Activated CD8-positive, alpha-beta memory T cell treated with anti-CD3 and anti-CD28 coated beads for 36 hours (primary cell): ENCODE data around the gene LCTL. TPM values are rescaled to one million over a fixed set of nuclear protein-coding genes. Genes with fewer than 3 reads are reported as not detected.

Source experiments
- CTCF ChIA-PET: fragments of 350-600 bp; sonication (Branson Sonifier 250); formaldehyde crosslinking; loops from one replicate; lab custom pipeline; 2021; ENCODE audit warnings: antibody characterized with exemption; lab: Charles Lee
- POLR2A ChIA-PET: fragments of 350-600 bp; sonication (Branson Sonifier 250); formaldehyde crosslinking; loops from one replicate; lab custom pipeline; 2021; ENCODE audit warnings: antibody characterized with exemption; lab: Charles Lee
- total RNA-seq, 2 experiments: library from RNA; stranded (reverse); gene quantifications; one replicate each; pipeline ENCODE4 v1.2.3, GENCODE V29; 2021

LCTL gene
- total RNA-seq, 2 experiments from 2014 or later = not detected

DNA sequence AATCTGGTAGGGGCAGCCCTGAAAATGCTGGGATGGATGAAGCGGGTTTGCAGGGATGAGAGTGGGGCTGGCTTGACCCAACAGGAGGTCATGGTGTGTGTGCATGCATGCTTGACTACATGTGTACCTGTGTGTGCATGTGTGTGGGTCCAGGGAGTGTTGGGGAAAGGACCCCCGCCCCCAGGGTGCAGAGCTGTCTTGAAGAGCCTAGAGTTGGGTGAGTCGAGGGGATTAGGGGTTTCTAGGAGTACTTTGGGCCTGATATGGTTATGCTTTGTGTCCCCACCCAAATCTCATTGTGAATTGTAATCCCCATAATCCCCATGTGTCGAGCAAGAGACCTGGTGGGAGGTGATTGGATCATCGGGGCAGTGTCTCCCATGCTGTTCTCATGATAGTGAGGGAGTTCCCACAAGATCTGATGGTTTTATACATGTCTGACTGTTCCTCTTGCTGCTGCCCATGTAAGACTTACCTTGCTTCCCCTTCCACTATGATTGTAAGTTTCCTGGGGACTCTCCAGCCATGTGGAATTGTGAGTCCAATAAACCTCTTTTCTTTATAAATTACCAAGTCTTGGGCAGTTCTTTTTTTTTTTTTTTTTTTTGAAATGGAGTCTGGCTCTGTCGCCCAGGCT, 5.2 kb upstream of the LCTL start:
- ChIA-PET CTCF (no interaction called here), POLR2A (no interaction called here)

DNA sequence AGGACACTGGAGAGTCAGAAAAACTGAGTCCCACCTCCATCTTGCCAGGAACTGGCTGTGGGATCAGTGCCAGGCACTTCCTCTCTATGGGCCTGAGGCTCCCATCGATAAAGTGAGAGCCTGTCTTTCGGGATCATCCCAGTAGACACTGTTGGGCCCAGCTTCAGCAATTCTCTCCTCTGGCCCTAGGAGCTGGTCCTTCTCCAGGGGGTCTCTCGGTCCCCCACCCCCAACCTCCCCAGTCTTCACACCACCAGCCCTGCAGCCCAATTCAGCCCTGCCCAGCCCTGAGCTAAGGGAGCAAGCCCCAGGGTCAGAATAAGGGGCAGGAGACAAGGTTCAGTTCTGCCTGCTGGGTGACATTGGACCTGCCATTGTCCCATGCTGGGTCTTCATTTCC, 4.5 kb upstream of the LCTL start:
- ChIA-PET CTCF (no interaction called here), POLR2A (no interaction called here)

DNA sequence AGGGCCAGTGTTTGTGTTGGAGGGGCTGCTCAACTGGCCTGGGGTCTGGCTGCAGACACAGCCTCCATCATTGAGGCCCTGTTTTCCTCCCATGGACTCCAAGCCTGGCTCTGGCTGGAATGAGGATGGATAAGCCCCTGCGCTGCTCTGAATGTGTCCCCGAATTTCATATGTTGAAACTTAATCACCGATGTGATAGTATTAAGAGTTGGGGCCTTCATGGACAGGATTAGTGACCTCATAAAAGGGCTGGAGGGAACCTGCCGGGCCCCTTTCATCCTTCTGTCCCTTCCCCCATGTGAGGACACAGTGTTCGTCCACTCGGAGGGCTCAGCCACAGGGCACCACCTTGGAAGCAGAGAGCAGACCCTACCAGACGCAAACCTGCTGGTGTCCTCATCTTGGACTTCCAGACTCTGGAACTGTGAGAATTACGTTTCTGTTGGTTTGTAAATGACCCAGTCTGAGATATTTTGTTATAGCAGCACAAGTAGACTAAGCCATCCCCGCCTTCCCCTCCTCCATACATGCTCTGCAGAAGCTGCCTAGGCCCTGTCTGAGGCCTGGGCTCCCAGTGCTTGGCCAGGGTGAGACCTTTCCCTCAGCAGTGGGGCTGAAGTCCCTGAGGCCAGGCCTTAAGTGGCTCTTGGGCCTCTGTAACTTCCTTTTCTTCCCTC, 3.8 kb upstream of the LCTL start:
- ChIA-PET CTCF (no interaction called here), POLR2A (no interaction called here)

DNA sequence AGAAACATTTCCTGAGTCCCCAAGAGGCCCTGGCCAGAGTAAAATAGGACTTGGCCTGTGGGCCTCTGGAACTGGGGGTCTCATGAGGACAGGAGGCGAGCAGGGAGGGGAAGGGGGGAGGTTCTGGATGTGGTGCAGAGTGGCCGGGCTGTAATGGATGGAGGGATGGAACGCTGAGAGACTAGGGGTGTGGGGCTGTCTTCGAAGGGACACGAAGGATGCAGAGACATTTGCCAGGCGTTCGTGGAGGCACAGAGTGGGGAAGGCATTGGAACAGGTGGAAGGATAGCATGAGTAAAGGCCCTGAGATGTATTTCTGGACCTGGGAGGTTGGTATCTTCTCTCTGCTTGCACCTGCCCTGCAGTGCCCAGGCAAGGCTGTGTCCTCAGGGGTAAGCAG, 2.1 kb upstream of the LCTL start:
- ChIA-PET CTCF (interaction anchor here (0.8 to 2.0 kb wide), 3 partner anchors 9 to 11 kb away, joined by 3 to 7 read pairs (median 6); no protein-coding TSS in a partner anchor), POLR2A (no interaction called here)

DNA sequence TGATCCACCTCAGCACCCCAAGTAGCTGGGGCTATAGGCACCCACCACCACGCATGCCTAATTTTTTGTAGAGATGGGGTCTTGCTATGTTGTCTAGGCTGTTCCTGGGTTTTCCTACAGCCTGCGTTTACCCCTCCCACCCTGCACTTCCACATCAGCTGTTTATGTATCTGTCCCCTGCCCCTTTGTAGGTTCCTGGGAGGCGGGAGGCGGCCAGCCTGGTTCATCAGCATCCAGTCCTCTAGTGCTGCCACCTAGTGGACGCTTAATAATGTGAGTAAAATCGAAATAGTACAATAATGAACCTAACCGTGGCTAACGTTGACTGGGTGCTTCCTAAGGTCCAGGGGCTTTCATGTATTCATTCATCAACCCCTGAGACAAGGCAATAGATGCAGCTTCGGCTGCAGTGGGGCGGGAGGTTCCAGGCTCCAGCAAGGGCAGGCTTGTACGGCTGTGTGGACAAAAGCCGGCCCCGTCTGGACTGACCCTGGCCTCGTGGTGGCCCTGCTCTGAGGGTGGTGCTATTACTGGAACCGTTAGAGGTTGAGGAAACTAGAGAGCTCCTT, 1.2 kb upstream of the LCTL start:
- ChIA-PET POLR2A (interaction anchor here (0.7 kb wide), 1 partner anchor 208 kb away, joined by 6 read pairs; no protein-coding TSS in a partner anchor), CTCF (interaction anchor here (0.8 to 2.0 kb wide), 3 partner anchors 9 to 12 kb away, joined by 3 to 7 read pairs (median 6); no protein-coding TSS in a partner anchor)

DNA sequence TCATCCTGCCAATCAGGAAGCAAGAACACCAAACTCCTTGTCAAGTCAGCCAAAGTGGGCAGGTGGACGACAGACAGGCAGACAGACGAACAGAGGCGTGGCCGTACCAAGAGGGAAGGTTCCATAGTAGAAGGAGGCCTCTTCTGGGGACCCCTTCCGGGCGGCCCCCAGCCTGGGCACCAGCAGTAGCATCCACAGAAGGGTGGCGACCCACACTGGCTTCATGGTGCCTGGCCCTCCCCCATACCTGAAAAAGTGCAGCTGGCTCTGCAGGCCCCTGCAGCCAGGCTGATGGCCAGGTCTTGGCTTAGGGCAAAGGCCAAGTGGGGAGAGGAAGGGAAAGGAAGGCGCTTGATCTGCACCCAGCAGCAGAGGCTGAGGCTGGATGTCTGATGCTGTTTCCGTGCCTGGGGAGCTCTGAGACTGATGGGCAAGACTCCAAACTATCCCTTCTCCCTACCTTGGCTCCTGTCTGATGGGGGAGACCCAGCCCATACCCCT, 607 bp downstream of the LCTL start:
- CTCF ChIA-PET = interaction anchor here (1.3 kb wide), 1 partner anchor 11 kb away, joined by 4 read pairs; no protein-coding TSS in a partner anchor
- POLR2A ChIA-PET = no interaction called here

DNA sequence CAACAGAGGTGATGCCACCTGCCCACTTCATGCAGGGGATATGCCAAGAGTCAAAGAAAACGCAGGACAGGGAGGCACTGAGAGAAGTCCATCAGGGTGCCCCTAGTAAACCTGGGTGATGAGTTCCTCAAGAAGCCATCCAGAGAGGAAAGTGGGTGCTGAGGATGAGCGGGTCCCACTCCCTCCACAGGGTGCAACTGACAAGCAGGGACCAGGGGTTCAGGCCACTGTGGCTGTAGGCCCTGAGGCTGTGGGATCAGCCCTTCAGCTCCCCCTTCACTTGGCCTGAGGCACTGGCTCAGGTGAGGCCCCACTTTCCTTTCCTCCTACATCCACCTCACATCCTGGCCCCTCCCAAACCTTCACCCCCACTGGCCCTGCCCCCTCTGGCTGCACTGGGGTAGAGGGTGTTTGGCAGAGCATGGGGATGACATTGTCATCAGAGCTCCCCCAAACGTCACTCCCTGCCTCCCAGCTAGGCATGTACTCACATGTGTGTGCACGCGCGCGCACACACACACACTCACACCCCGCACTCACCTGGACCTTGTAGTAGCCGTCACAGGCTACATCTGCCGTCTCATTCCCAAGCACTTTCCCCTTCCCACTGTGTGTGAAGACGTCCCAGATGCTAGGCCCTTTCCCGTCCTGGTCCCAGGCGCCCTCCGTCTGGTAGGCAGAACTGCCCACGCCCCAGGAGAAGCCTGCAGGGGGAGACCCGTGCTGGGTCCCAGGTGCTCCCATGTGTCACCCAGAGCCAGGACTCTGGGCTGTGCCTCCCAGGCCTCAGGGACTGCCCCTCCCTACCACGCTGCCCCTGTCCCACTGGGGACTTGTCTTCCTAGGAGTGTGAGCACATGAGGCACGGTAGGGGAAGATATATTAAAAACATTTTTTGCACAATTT, 1.4 kb downstream of the LCTL start:
- CTCF ChIA-PET = no interaction called here
- POLR2A ChIA-PET = no interaction called here

DNA sequence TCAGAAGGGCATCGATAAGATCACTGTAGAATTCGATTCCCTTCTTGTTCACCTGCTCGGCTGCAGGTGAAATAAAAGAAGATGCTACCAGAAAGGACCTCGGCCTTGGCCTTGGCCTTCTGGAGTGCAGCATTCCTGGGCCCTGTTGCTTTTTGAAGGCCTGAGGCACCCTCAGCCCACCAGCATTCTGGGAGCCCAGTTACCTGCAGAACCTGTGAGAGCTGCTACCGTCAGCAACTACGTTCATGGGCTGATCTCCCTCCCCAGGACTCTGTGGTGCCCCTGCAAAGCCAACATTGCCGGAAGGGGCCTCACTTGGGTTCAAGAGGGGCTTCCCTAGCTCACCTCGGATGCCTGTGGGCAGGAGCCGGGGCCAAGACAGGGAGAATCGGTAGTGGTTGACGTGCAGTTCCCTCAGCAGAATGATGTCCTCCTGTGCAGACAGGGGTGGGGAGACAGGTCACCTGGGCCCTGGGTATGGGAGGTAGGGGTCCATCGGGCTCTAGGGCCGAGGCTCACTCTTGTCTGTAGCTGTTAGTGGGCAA, 2.2 kb downstream of the LCTL start:
- CTCF ChIA-PET = no interaction called here
- POLR2A ChIA-PET = no interaction called here

DNA sequence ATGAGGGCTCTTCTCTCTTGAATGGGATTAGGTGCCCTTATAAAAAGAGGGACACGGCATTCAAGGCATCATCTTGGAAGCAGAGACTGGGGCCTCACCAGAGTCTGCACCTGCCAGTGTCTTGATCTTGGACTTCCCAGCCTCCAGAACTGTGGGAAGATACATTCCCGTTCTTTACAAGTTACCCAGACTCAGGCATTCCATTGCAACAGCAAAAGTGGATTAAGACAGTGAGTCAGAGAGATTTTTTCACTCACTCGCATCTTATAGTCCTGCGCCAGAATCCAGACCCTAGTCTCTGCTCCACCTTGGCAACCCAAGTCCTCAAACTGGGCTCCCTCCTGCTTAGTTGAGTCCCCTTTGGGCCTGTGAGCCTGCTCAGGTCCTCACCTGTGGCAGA, 2.7 kb downstream of the LCTL start:
- ChIA-PET POLR2A (no interaction called here), CTCF (no interaction called here)

DNA sequence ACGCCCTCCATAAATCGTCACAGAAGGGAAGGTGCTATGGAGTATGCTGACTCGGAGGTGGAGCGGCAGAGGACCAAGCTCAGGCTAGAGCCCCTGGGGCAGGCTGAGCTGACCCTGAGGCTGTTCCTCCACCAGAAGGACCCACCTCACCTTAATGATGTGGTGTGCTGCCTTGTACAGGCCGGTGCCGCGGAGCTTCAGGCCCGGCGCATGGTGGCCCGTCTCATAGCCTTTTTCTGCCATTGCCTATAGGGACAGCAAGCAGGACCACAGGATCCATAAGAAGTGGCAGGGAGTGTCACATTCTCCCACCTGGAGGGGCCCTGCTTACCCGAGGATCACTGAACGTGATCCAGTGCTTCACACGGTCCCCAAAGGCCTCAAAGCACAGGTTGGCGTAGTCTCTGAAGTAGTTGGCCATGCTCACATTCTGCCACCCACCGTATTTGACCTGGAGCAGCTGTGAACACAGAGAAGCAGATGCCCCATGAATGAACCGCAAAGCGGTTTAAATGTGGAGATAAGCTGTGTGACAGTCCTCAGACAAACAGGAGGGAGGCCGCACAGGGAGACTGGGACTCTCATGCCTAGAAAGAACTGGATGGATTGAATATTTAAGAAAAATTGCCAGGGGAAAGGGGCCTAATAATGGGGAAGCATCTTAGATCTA, 4.8 kb downstream of the LCTL start:
- ChIA-PET POLR2A (no interaction called here), CTCF (no interaction called here)

DNA sequence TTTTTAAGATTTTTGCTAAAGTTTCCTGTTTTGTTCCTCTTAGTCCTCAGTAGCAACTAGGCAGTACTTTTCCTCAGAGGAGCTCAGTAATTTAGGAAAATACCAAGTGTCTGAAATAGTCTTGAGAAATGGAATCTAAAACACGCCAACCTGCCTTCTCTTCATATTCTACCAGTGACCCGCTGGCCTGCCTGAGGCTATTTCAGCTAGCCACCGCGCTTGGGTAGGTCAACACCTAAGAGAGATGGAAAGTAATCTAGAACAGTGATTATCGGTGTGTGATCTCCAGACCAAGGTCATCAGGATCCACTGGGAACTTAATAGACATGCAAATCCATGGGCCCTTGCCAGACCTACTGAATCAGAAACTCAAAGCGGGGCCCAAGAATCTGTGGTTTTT, 7.5 kb downstream of the LCTL start:
- ChIA-PET CTCF (interaction anchor here (1.5 kb wide), 1 partner anchor 9 kb away, joined by 6 read pairs; the partner anchor contains the start of gene LCTL), POLR2A (no interaction called here)

DNA sequence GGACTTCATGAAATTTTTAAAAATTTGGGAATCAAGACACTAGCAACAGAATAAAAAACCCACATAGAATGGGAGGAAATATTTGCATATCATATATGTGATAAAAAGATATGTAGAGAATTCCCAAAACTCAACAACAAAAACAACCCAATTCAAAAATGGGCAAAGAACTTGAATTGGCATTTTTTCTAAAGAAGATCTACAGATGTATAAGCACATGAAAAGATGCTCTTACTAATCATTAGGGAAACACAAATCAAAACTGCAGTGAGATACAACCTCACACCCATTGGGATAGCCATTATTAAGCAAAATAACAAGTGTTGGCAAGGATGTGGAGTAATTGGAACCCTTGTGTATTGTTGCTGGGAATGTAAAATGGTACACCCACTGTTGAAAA, 10.1 kb downstream of the LCTL start:
- CTCF ChIA-PET = no interaction called here

DNA sequence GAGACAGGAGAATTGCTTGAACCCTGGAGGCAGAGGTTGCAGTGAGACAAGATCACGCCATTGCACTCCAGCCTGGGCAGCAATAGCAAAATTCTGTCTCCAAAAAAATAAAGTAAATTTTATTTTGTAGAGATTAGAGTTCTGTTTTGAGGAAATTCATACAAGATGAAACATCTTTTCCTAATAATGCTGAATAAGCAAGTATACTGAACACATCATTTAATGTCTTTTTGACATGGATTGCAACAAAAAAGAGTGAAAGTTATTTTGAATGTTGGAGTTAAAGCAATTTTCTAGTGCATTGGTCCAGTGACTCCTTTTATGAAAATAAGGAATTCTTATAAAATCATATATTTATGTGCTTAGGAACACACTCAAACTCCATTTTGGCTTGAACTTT, 20.5 kb downstream of the LCTL start:
- POLR2A ChIA-PET = no interaction called here
- CTCF ChIA-PET = no interaction called here

More for the DNA sequence above, 10.1 kb downstream of the LCTL start:
- POLR2A ChIA-PET = no interaction called here

DNA sequence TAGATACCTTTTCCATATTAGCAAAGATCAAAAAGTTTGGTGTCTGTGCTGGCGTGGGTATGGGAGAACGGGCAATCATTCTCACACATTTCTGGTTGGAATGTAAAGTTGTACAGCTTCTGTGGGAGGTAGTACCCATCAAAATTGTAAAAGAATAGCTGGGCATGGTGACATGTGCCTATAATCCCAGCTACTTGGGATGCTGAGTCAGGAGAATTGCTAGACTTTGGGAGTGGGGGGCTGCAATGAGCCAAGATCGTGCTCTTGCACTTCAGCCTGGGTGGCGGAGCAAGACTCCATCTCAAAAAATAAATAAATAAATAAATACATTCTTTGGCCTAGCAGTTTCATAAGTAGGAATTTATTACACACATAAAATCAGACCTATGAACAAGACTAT, 22.9 kb downstream of the LCTL start:
- CTCF ChIA-PET = interaction anchor here (0.7 kb wide), 1 partner anchor 65 kb away, joined by 3 read pairs; no protein-coding TSS in a partner anchor
- POLR2A ChIA-PET = no interaction called here

DNA sequence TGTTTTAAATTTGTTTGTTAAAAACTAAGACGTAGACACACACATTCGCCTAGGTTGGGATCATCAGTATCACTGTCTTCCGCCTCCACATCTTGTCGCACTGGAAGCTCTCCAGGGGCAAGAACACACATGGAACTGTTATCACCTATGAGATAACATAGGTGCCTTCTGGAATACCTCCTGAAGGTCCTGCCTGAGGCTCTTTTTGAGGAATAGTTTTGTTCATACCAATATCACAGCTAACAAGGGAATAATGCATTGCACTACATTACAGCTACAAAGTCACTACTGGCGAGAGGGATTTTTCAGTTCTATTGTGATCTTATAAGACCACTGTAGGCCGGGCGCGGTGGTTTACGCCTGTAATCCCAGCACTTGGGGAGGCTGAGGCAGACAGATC, 30.7 kb downstream of the LCTL start:
- ChIA-PET CTCF (no interaction called here), POLR2A (no interaction called here)

DNA sequence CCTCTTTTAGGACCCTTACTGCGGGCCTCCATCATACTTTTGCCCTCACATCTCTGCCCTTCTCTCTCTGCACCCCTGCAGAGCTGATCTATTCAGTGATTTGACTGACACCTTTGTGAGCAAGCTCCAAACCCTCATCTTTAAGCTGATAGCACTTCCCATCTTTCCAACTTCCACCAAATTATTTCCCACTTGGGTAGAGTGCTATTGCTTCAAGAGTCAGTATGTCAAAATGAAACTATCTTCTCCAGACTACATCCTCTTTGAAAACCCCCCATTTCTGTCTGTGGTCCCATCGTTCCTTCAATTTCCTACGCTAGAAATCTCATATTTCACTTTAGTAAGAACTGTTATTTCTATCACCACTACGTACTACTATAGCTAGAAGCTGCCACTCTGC, 41.0 kb downstream of the LCTL start:
- POLR2A ChIA-PET = no interaction called here
- CTCF ChIA-PET = interaction anchor here (1.1 kb wide), 1 partner anchor 18 kb away, joined by 4 read pairs; no protein-coding TSS in a partner anchor

DNA sequence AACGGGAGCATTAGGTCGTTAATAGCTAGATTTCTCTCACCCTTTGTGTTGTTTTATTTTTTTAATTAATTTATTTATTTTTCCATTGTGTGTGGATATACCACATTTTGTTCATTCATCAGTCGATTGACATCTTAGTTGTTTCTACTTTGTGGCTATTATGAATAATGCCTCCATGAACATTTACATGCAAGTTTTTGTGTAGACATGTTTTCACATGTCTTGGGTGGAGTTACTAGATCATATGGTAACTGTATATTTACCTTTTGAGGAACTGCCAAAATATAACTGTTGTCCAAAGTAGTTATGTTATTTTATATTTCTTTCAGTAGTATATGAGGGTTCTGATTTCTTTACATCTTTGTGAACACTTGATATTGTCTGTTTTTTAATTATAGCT, 41.9 kb downstream of the LCTL start:
- ChIA-PET CTCF (interaction anchor here (1.1 kb wide), 1 partner anchor 17 kb away, joined by 4 read pairs; no protein-coding TSS in a partner anchor), POLR2A (no interaction called here)

DNA sequence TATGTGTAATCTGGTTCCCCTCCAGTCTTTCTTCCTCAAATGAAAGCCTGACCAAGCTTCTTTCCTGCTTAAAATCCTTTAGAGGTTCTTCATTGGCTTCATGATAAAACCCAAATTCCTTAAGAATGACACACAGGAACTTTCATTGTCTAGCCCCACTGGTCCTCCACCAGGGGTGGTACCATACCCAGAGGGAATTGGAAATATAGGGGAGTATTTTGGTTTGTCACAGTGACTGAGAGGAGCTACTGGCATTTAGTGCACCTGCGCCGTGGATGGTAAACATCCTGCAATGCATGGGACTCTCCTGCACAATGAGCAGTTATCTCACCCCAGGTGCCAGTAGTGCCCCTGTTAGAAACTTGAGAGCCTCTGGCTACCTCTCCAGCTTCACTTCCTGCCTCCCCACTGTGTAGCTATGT, 49.9 kb downstream of the LCTL start:
- ChIA-PET POLR2A (interaction anchor here (1.5 kb wide), 1 partner anchor 18 kb away, joined by 7 read pairs; the partner anchor contains the start of gene SNAPC5), CTCF (no interaction called here)
